VCaP (cell line): ENCODE measurements around the gene TMED6.

ENCODE experiments used
- H3K27ac ChIP-seq: fragments of 450-650 bp; 2 replicates; pipeline ENCODE4 v1.5.1; 2017
- CTCF ChIP-seq: fragments of 450-650 bp; conservative IDR thresholded peaks from 2 replicates; pipeline ENCODE4 v1.5.1; 2017; ENCODE audit warnings: mild to moderate bottlenecking, moderate library complexity

Gene TMED6

DNA sequence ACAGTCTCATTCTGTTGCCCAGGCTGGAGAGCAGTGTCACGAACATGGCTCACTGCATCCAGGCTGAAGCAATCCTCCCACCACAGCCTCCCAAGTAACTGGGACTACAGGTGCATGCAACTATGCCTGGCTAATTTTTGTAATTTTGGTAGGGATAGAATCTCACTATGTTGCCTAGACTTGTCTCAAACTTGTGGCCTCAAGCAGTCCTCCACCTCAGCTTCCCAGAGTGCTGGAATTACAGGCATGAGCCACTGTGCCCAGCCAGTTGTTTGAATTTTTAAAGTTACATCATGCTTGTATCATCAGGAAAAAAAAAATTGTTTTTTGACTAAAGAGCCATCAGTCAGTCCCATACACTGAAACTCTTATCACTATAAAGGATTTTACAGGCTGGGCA lies 57.5 kb downstream of the TMED6 start:
- TF ChIP-seq CTCF, result no peak
- H3K27ac ChIP-seq, result no peak overlapping the region

DNA sequence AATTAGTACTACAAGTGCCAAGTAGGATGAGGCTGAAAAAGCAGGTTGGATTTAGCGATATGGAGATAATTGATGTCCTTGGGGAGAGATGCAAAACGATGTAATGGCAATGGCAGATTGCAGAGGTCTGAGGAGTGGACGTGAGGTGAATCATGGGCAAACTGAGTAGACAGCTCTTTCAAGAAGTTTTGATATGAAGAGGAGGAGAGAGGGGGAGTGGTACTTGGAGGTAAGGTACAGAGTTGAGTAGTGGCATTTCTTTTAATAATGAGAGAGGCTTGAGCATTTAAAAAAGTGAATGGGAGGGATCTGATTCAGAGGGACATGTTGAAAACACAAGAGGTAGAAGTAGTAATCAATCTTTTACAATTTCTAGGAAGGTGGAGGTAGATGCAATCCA lies 58.2 kb downstream of the TMED6 start:
- no peak overlapping the region for H3K27ac ChIP-seq
- TF ChIP-seq CTCF, result no peak
